Esophagus (tissue), 2 donors: ENCODE measurements around the gene LRRC66. TPM values are rescaled to one million over a fixed set of nuclear protein-coding genes. Genes with fewer than 3 reads are reported as not detected.

ENCODE experiments used
- H3K27ac ChIP-seq, 2 donors: one replicate each; pipeline ENCODE4 v1.5.1; 2013; ENCODE audit warnings: low read depth in 2 of 2, mild to moderate bottlenecking in 2 of 2, inconsistent platforms in 1 of 2, low read length in 1 of 2, moderate library complexity in 1 of 2
- H3K27me3 ChIP-seq, 2 donors: one replicate each; pipeline ENCODE4 v1.6.1; 2013; ENCODE audit warnings: low read length in 2 of 2, control low read depth in 1 of 2, mild to moderate bottlenecking in 1 of 2; ENCODE audit not compliant: insufficient read depth in 2 of 2, control insufficient read depth in 1 of 2
- H3K36me3 ChIP-seq, 2 donors: one replicate each; pipeline ENCODE4 v1.6.1; 2013; ENCODE audit warnings: low read length in 1 of 2; ENCODE audit not compliant: control insufficient read depth in 2 of 2, insufficient read depth in 2 of 2
- H3K4me1 ChIP-seq, 2 donors: one replicate each; pipeline ENCODE4 v1.6.1; 2013; ENCODE audit warnings: low read length in 1 of 2; ENCODE audit not compliant: control insufficient read depth in 2 of 2, insufficient read depth in 2 of 2
- H3K4me3 ChIP-seq, 2 donors: one replicate each; pipeline ENCODE4 v1.5.1; 2013; ENCODE audit warnings: low read length in 2 of 2, mild to moderate bottlenecking in 2 of 2, low read depth in 1 of 2, moderate library complexity in 1 of 2
- H3K9me3 ChIP-seq, 2 donors: one replicate each; pipeline ENCODE4 v1.6.1; 2013; ENCODE audit warnings: mild to moderate bottlenecking in 2 of 2, low read depth in 1 of 2, low read length in 1 of 2, moderate library complexity in 1 of 2; ENCODE audit not compliant: control insufficient read depth in 2 of 2, insufficient read depth in 1 of 2
- WGBS, 2 donors: extraction: QIAGEN DNeasy Blood & Tissue Kit; methylation state at CpG; one replicate each; pipeline ENCODE4 v1.1.7; 2013; 5-methylcytosine and 5-hydroxymethylcytosine counted together
- polyA plus RNA-seq, 2 donors: library from polyadenylated mRNA; stranded (reverse); fragments of 200-250 nt; gene quantifications; one replicate each; pipeline ENCODE4 v1.2.3, GENCODE V29; 2013
- donor health status: healthy with polysubstance abuse.
- donor health status: Bipolar disorder and iron deficiency.

The LRRC66 gene
- polyA plus RNA-seq, 2 donors, result 0.11 to 0.12 TPM

DNA sequence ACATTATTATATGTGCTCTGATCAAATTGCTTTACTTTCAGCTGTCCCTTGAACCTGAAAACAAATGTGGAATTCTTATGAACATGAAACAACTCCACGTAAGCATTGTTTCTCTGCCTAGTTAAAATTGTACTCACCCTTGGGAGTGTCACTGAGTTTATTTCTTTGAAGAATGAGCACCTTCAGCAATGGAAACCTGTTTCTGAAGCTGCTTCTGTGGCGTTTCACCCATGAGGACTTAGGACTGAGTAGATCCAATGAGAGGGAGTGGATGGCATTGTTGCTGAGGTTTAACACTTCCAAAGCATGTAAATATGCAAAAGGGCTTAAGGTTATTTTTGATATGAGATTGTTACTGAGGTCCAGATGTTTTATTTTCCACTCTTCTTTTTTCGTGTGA is 3.2 kb downstream of the LRRC66 start:
- Histone ChIP-seq H3K27ac (no peak overlapping the region), H3K36me3 (no peaks in the 10 kb centered on the region), H3K4me1 (no peaks in the 10 kb centered on the region), H3K9me3 (no peaks in the 10 kb centered on the region), H3K27me3 (no peaks in the 10 kb centered on the region), H3K4me3 (no peak overlapping the region)
- WGBS, 2 donors, result 64 to 82% methylated on average over 3 of the region's 3 CpGs

GRCh38 chr4:52015366-52015765 is 4.8 kb downstream of the LRRC66 start:
- Histone ChIP-seq H3K9me3 (no peaks in the 10 kb centered on the region), H3K27me3 (no peaks in the 10 kb centered on the region), H3K27ac (no peak overlapping the region), H3K4me3 (no peak overlapping the region), H3K4me1 (no peaks in the 10 kb centered on the region), H3K36me3 (no peaks in the 10 kb centered on the region)
- 76 to 78% methylated on average over 7 of the region's 7 CpGs for WGBS, 2 donors

GRCh38 chr4:52014903-52015302 is 5.3 kb downstream of the LRRC66 start:
- Histone ChIP-seq H3K27ac (no peak overlapping the region), H3K4me3 (no peak overlapping the region), H3K27me3 (no peaks in the 10 kb centered on the region), H3K9me3 (no peaks in the 10 kb centered on the region), H3K4me1 (no peaks in the 10 kb centered on the region), H3K36me3 (no peaks in the 10 kb centered on the region)
- WGBS, 2 donors, result 50 to 62% methylated on average over 1 of the region's 1 CpG

DNA sequence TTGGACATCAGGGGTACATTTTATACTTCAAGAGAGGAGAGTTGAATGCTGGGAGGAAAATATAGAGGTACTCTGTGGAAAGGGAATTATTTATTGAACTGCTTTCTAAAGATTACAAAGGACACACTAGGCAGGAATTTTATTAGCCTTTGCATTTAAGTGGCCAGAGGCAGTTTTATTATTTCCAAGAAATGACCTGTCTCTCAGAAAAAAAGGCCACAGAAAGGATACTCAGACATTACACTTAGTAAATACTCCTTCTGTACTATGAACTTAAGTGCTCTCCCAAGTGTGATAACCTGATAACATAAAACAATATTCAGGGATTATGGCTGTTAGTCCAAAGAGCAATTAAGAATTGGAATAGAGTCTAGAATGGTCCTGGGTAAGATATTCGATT is 7.5 kb downstream of the LRRC66 start:
- 86 to 94% methylated on average over 1 of the region's 1 CpG for WGBS, 2 donors
- H3K27me3 ChIP-seq, result no peaks in the 10 kb centered on the region
- no peaks in the 10 kb centered on the region for H3K36me3 ChIP-seq
- H3K27ac ChIP-seq, result no peak overlapping the region
- H3K4me1 ChIP-seq, result no peaks in the 10 kb centered on the region
- H3K4me3 ChIP-seq, result no peak overlapping the region
- no peaks in the 10 kb centered on the region for H3K9me3 ChIP-seq

- Histone ChIP-seq H3K4me1 (no peaks in the 10 kb centered on the region), H3K27ac (no peak overlapping the region), H3K36me3 (no peaks in the 10 kb centered on the region), H3K9me3 (no peaks in the 10 kb centered on the region), H3K27me3 (no peaks in the 10 kb centered on the region), H3K4me3 (no peak overlapping the region)
- 86 to 100% methylated on average over 2 of the region's 2 CpGs for WGBS, 2 donors
These were observed 9.2 kb downstream of the LRRC66 start for GRCh38 chr4:52010986-52011385.

GRCh38 chr4:52006887-52007286 is 13.3 kb downstream of the LRRC66 start:
- H3K36me3 ChIP-seq, result no peaks in the 10 kb centered on the region
- H3K9me3 ChIP-seq, result no peaks in the 10 kb centered on the region
- no peaks in the 10 kb centered on the region for H3K4me1 ChIP-seq
- no peak overlapping the region for H3K27ac ChIP-seq
- 95 to 97% methylated on average over 4 of the region's 4 CpGs for WGBS, 2 donors
- no peak overlapping the region for H3K4me3 ChIP-seq
- H3K27me3 ChIP-seq, result no peaks in the 10 kb centered on the region

- Histone ChIP-seq H3K9me3 (no peaks in the 10 kb centered on the region), H3K27me3 (no peaks in the 10 kb centered on the region), H3K36me3 (no peaks in the 10 kb centered on the region), H3K27ac (no peak overlapping the region), H3K4me3 (no peak overlapping the region), H3K4me1 (no peaks in the 10 kb centered on the region)
- 91 to 95% methylated on average over 1 of the region's 2 CpGs for WGBS, 2 donors
These were observed 14.4 kb downstream of the LRRC66 start for GRCh38 chr4:52005604-52006273.

DNA sequence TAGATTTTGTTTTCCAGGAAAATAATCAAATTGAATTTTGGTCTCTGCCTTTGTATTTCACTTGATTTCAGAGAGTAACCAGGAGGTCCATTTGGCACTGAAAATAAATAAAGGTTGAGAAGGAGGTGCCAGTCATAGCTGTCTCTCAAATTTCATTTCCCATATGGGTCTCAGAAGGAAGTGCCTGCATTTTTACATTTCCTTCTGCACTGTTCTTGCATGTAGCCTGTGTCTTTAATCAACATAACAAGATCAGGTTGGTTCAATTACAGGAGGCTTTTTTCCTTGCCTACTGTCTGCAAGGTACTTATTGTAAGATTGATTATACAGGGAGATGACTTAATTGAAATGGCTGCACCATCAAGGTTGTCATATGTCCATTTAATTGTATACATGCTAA is 15.7 kb downstream of the LRRC66 start:
- H3K27me3 ChIP-seq, result no peaks in the 10 kb centered on the region
- H3K4me3 ChIP-seq, result no peak overlapping the region
- H3K4me1 ChIP-seq, result no peaks in the 10 kb centered on the region
- H3K9me3 ChIP-seq, result no peaks in the 10 kb centered on the region
- no peak overlapping the region for H3K27ac ChIP-seq
- no peaks in the 10 kb centered on the region for H3K36me3 ChIP-seq

- Histone ChIP-seq H3K4me1 (no peaks in the 10 kb centered on the region), H3K9me3 (no peaks in the 10 kb centered on the region), H3K36me3 (no peaks in the 10 kb centered on the region), H3K27me3 (no peaks in the 10 kb centered on the region), H3K4me3 (no peak overlapping the region), H3K27ac (no peak overlapping the region)
- 75 to 86% methylated on average over 2 of the region's 2 CpGs for WGBS, 2 donors
These were observed 18.5 kb downstream of the LRRC66 start for GRCh38 chr4:52001616-52002015.

DNA sequence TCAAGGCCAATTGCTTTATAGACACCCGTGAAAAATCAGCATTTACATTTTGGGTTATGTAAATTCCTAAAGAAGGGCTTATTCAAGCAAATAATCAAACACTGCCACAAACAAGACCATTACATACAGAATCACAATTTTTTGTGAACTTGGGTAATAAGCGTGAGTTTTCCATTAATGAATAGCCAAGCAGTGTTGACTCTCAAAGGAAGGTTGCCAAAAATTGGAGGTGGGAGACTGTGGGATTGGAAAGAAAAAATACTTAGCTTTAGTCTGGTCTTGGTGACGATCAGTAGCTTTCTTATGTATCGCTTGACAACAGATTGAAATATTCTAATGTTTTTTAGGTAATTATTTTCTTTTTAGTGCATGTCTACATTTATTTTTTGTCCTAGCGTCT is 20.9 kb downstream of the LRRC66 start:
- WGBS, 2 donors, result 87 to 92% methylated on average over 5 of the region's 5 CpGs
- no peaks in the 10 kb centered on the region for H3K36me3 ChIP-seq
- H3K4me1 ChIP-seq, result no peaks in the 10 kb centered on the region
- H3K4me3 ChIP-seq, result no peak overlapping the region
- no peaks in the 10 kb centered on the region for H3K27me3 ChIP-seq
- H3K9me3 ChIP-seq, result peaks cover 0 to 3% of the 10 kb centered on the region in 2 donors
- H3K27ac ChIP-seq, result no peak overlapping the region
